ENCODE measurements around the gene RGS8. TPM values are rescaled to one million over a fixed set of nuclear protein-coding genes. Genes with fewer than 3 reads are reported as not detected.

RGS8 gene, protein sequence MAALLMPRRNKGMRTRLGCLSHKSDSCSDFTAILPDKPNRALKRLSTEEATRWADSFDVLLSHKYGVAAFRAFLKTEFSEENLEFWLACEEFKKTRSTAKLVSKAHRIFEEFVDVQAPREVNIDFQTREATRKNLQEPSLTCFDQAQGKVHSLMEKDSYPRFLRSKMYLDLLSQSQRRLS
- under 1 TPM in 1 of 2 donors, not detected in 1; 0.31 TPM for total RNA-seq

DNA sequence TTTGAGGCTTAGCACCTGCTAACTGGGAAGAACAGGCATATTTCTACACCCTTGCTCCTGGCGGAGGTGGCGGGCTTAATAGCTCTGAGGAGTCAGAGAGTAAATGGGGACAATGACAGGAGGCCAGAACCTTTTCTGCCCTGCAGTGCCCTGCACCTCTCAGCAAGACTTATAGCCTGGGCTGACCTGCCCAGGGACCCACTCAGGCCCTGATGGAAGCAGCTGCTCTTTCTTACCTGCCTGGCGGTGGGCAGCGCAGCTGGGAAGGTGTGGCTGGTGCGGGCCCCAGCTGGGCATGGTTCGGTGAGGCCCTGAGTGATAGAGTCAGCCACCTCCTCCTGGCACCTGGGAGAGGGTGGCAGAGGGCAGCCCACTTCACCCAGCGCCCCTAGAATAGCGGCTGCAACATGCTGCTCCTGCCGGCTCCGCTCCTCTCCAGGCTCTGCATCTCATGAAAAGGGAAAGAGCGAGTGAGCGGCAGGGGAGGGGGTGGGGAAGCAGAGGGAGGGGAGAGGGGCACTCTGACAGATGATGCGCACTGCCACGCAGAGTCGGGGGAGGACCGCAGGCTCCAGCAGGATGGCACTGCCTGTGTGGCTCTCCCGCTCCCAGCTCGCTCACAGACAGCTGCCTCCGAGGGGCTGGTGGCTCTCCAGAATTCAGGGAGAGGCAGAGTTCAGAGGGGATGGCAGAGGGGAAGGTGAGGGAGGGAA, at the start of gene RGS8:
RGS8 (minus strand) TSS at position 472 of the 713 bp plus-strand sequence. CDS start 14,938 bp downstream, outside the sequence.
- Histone ChIP-seq H3K9me3 (no peaks in the 10 kb centered on the region), H3K36me3 (no peaks in the 10 kb centered on the region), H3K4me1 (no peaks in the 10 kb centered on the region), H3K27ac (no peak within 1 kb of the TSS), H3K27me3 (no peaks in the 10 kb centered on the region), H3K4me3 (no peak within 1 kb of the TSS)
- TF ChIP-seq, protein P1, sequence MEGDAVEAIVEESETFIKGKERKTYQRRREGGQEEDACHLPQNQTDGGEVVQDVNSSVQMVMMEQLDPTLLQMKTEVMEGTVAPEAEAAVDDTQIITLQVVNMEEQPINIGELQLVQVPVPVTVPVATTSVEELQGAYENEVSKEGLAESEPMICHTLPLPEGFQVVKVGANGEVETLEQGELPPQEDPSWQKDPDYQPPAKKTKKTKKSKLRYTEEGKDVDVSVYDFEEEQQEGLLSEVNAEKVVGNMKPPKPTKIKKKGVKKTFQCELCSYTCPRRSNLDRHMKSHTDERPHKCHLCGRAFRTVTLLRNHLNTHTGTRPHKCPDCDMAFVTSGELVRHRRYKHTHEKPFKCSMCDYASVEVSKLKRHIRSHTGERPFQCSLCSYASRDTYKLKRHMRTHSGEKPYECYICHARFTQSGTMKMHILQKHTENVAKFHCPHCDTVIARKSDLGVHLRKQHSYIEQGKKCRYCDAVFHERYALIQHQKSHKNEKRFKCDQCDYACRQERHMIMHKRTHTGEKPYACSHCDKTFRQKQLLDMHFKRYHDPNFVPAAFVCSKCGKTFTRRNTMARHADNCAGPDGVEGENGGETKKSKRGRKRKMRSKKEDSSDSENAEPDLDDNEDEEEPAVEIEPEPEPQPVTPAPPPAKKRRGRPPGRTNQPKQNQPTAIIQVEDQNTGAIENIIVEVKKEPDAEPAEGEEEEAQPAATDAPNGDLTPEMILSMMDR (IDR thresholded peaks at IDR 0.05): no peak
- no peak for DNase-seq (ENCODE audit: low spot score)

DNA sequence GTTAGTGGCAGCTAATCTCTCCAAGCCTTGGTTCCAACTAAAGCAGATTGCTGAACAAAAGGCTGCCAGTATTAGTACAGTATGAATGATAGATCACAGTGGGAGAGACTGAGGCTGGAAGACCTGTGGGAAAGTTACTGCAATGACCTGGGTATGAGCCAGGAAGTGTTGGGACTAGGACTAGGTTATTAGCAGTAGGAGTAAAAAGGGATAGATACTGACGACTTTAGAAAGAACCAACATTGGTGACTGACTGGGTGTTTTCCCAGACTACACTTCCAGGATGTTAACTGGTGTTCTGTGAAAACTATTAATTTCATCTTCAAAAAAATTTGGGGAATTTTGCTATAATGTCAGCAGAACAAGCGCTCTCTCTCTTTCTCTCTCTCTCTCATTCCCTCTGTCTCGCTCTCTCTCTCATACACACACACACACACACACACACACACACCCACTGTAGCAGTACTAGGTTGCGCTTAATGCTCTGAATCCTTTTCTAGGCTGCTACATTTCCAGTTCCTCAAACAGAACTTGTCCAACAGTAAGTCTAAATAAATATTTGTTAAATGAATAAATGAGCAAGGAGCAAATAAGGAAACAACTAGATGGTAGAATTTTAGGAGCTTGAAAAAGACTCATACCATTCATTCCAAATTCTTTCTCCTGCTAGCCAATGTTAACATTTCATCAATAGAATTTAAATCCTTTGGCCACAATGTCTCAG, 47.6 kb upstream of the RGS8 start:
- Histone ChIP-seq H3K27me3 (no peaks in the 10 kb centered on the region), H3K4me3 (no peak overlapping the region), H3K27ac (no peak overlapping the region), H3K36me3 (no peaks in the 10 kb centered on the region), H3K4me1 (no peaks in the 10 kb centered on the region), H3K9me3 (no peaks in the 10 kb centered on the region)
- no peak for DNase-seq (ENCODE audit: low spot score)
- TF ChIP-seq, protein P1 (IDR thresholded peaks at IDR 0.05): no peak

DNA sequence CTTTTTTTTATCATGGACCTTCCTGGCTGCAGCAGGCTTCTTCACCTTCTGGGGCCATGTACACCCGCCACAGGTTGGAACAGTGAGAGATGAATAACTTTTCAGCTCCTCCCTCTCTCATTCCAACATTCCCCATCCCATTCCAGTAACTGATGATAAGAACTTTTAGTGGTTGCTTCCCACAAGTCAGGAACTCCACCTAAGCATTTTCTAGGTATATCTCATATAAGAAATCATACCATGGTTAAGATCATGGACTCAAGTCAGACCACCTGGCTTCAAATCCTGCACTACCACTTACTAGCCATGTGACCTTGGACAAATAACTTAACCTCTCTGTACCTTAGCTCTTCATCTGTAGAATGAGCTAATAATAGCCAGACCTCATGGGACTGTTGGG, 42.5 kb upstream of the RGS8 start:
- no peaks in the 10 kb centered on the region for H3K27me3 ChIP-seq
- no peak for DNase-seq (ENCODE audit: low spot score)
- no peaks in the 10 kb centered on the region for H3K9me3 ChIP-seq
- no peak overlapping the region for H3K27ac ChIP-seq
- H3K36me3 ChIP-seq: no peaks in the 10 kb centered on the region
- TF ChIP-seq, protein P1 (IDR thresholded peaks at IDR 0.05): no peak
- no peak overlapping the region for H3K4me3 ChIP-seq
- no peaks in the 10 kb centered on the region for H3K4me1 ChIP-seq

DNA sequence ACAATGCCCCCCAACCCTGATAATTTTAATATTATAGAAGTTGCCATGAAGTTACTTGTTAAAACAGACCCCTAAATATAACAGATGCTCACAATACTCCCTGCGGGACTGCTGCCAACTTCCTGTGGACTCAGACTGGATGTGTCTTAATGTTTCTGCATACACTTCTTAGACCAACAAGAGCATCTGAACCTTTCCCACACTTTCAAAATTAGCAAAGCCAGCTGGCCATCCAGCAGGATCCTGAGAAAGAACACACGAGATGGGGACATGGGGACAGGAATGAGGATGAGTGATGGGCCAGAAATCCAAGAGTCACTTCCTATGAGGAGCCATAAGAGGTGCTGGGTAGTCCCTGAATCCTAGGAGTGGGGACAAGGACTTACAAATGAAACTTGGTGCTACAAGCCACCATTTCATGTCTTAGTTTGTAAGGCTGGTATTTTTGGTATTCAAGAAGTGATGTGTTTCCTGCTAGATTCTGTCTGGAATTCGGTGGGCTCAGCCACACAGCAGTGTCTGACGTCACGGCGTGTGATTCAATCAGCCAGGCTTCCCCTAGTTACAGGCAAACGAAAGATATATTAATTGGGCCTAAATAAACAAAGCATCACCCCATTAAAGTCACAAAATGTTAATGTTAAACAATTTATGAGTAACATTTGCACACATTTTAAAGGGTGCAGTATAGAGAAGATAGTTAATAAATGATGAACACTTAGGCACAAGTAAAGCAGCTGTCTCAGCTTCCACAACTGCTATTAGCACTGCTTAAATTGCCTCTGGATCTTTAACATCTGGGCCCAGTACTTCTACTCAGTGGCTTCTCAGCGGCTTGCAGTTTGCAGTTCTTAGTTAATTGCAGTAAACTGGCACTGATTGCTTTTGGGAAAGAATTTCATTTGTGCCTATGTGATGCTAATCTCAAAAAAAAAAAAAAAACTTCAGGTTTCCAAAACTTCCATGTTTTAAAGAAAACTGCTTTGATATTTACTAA, 41.2 kb upstream of the RGS8 start:
- no peak overlapping the region for H3K27ac ChIP-seq

DNA sequence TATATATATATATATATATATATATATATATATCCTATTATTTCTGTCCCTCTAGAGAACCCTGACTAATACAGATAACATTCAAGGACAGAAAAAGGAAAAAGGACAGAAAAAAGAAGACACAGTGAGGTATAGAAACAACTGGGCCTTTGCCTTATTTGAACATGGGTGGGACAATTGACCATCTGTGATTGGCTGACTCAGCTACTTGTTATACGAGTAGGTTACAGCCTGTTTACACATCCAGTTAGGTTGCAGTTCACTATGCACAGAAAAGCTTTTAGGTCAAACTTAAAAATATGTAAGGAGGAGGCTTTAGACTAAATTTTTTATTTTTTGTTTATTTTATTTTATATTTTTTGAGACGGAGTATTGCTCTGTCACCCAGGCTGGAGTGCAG, 39.8 kb upstream of the RGS8 start:
- DNase-seq (ENCODE audit: low spot score): no peak
- Histone ChIP-seq H3K36me3 (no peaks in the 10 kb centered on the region), H3K4me3 (no peak overlapping the region), H3K9me3 (no peaks in the 10 kb centered on the region), H3K27ac (no peak overlapping the region), H3K27me3 (no peaks in the 10 kb centered on the region), H3K4me1 (no peaks in the 10 kb centered on the region)
- TF ChIP-seq, protein P1 (IDR thresholded peaks at IDR 0.05): no peak

More for the DNA sequence above, 41.2 kb upstream of the RGS8 start:
- Histone ChIP-seq H3K27me3 (no peaks in the 10 kb centered on the region), H3K4me3 (no peak overlapping the region), H3K36me3 (no peaks in the 10 kb centered on the region), H3K9me3 (no peaks in the 10 kb centered on the region), H3K4me1 (no peaks in the 10 kb centered on the region)
- TF ChIP-seq, protein P1 (IDR thresholded peaks at IDR 0.05): no peak
- no peak for DNase-seq (ENCODE audit: low spot score)
